AG10803 (cell line): ENCODE data around the gene NOX5.
A peak's percentile ranks its signal among the peaks of the same experiment; 100 is the strongest.

ENCODE experiments used
- DNase-seq: peaks from one replicate; pipeline ENCODE4 v3.0.0; 2010; ENCODE audit warnings: low read depth
- H3K4me3 ChIP-seq: 2 replicates; pipeline ENCODE4 v1.5.1; 2011; ENCODE audit warnings: mild to moderate bottlenecking, low read length, control low read depth
- TF ChIP-seq, protein P1 (sequence below): conservative IDR thresholded peaks from 2 replicates; pipeline ENCODE4 v1.5.1; 2011; ENCODE audit warnings: mild to moderate bottlenecking, low read length, control low read depth, inconsistent platforms

Gene NOX5

DNA sequence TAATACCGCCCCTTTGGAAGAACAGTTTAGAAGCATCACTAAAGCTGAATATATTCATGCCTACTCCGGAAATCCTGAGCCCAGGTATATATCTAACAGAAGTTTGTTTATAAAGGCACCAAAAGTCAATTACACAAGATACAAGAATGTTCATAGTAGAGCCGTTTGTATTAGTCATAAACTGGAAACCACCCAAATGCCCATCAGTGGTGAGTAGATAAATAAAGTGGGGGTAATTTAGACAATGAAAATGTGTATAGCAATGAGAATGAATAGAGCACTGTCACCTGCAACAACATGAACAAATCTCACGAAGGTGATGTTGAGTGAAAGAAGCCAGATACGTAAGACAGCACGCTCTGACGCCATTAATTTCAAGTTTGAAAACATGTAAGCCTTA, 77.7 kb downstream of the NOX5 start:
- H3K4me3 ChIP-seq = no peak overlapping the region
- TF ChIP-seq, protein P1, sequence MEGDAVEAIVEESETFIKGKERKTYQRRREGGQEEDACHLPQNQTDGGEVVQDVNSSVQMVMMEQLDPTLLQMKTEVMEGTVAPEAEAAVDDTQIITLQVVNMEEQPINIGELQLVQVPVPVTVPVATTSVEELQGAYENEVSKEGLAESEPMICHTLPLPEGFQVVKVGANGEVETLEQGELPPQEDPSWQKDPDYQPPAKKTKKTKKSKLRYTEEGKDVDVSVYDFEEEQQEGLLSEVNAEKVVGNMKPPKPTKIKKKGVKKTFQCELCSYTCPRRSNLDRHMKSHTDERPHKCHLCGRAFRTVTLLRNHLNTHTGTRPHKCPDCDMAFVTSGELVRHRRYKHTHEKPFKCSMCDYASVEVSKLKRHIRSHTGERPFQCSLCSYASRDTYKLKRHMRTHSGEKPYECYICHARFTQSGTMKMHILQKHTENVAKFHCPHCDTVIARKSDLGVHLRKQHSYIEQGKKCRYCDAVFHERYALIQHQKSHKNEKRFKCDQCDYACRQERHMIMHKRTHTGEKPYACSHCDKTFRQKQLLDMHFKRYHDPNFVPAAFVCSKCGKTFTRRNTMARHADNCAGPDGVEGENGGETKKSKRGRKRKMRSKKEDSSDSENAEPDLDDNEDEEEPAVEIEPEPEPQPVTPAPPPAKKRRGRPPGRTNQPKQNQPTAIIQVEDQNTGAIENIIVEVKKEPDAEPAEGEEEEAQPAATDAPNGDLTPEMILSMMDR = no peak
- DNase-seq = peak; percentile 28

DNA sequence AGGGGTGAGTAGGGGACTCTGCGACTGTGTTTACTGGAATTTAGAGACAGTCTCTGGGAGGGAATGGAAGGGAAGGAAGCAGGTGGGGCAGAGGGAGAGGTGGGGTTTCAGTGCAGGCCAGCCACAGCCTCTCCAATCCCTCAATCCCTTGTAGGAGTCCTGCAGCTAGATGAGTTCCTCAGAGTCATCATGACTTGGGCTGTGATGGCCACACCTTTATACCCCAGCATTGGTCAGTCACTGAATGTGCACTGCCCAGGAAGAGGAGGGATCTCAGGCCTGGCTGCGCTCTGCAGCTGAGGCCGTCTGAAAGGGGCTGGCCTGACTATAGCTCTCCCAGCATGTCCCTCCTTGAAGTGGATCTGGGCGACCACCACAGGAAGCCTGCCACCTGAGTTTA, 78.6 kb downstream of the NOX5 start:
- TF ChIP-seq, protein P1 = no peak
- no peak for DNase-seq
- no peak overlapping the region for H3K4me3 ChIP-seq

DNA sequence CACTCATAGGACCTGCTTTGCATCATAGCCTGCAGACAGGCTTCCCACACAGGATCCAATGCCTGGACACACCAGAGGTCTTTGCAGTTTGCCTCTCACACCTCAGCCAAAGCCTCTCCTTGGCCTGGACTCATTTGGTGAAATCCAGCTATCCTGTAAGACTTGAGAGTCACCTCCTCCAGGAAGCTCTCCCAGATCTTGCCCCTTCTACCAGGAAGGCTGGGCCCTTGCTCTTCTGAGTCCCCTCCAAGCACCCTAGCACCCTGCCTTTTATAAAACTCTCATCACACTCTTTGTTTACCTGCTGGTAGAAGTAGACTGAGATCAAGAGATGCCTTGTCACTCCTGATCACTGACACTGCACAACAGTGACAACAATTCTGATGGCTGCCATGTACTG, 79.1 kb downstream of the NOX5 start:
- TF ChIP-seq, protein P1 = no peak
- H3K4me3 ChIP-seq = no peak overlapping the region
- DNase-seq = no peak

DNA sequence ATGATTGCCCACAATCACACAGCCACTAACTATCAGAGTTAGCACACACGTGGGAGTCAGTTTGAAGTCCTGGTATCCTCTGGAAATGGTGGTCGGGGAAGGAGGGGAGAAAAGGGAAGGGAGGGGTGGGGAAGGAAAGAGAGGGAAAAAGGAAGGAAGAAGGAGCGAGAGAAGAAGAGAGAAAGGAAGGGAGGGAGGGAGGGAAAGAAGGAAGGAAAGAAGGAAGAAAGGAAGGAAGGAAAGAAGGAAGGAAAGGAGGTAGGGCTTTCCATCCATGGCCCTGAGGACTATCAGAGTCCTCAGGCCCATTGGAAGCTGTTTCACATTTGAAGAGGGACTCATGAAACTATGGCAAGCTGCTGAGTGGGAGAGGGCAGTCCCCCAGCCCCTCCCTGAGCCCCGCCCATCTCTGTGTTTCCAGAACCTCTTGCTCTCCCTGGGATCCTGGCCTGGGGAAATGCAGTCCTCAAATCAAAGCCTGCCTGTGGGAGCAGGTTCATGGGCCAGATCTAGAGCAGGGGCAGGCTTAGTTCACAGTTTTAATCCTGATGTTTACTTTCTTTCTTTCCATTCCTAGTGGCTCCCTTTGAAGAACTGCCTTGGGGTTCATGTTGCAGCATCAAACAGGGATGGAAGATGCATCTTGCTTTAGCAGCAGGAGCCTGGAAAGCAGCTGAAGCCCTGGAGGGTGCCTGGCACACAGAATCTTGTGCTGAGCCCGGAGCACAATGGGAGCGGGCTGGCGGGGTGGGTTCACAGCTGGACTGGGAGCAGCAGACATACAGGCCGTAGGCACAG, 79.8 kb downstream of the NOX5 start:
- no peak for DNase-seq
- H3K4me3 ChIP-seq = no peak overlapping the region
- TF ChIP-seq, protein P1 = no peak

DNA sequence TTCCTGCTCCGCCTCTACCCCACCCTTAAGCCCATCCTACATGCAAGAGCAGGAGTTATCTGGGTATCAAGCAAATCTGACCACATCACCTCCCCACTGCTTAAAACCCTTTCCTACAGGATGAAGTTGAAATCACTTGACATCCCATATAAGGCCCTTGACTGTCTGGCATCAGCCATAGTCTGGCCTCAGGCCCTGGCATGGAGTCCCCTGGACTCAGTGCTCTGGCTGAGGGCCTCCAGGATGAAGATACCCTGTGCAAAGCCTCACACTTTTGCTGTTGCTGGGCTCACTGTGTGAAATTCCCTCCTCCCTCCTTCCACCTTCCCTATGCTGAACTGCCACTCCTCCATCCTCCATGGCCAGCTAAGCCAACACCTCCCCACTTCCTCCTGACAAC, 80.8 kb downstream of the NOX5 start:
- TF ChIP-seq, protein P1 = no peak
- no peak overlapping the region for H3K4me3 ChIP-seq
- no peak for DNase-seq

DNA sequence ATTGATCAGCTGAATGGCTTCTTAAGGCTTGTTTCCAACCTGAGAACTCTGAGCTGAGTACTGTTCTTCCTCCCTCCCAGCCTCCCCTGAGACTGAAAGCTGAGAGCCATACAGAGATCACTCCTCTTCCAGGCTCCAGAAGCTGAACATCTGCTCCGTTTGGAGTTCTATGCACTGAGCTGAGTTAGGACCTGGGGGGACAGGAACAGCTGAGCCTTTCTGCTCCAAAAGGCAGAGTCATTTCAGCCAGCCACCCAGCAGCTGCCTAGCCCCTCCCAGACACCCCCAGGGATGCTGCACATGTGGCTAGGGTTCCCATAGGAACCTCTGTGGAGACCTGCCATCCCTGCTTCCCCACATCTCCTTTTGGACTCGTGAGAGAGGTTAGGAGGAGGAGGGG, 81.7 kb downstream of the NOX5 start:
- no peak overlapping the region for H3K4me3 ChIP-seq
- TF ChIP-seq, protein P1 = no peak
- no peak for DNase-seq

DNA sequence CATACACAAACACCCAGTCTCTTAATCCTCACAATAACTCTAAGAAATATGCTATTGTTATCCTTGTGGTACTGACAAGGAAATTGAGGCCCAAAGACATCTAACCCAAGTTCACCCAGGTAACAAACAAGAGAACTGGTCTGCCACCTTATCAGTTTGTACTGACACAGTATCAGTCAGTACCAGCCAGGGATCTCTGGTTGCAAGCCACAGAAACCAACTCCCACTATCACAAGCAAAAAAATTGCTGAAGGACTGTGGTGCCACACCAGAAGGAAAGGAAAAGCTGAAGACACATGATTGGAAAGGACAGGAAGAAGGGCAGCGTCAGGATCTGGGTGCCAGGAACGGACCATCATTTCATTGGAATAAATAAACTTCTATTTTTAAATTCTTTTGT, 82.1 kb downstream of the NOX5 start:
- TF ChIP-seq, protein P1 = no peak
- DNase-seq = no peak
- H3K4me3 ChIP-seq = no peak overlapping the region
